OCI-LY3 (cell line): ENCODE results near the gene F10.
"Not testable (repeated sequence)": the region's sequence is repeated elsewhere in the genome, so short reads cannot be mapped to it uniquely, and the experiment has no call there.

Source experiments
- H2AFZ ChIP-seq: fragments of 200-600, 300-600 bp; shearing (Covaris generic); 2 replicates; pipeline ENCODE4 v1.6.0; 2014; ENCODE audit warnings: antibody characterized with exemption, low read depth, low read length
- H3K27ac ChIP-seq: fragments of 200-600, 300-600 bp; sonication (generic); 2 replicates; pipeline ENCODE4 v1.5.1; 2014; ENCODE audit warnings: mild to moderate bottlenecking, low read length, moderate library complexity, mixed read lengths
- H3K27me3 ChIP-seq: fragments of 200-600, 300-600 bp; sonication (generic); 2 replicates; pipeline ENCODE4 v1.6.1; 2014; ENCODE audit warnings: low read depth, low read length, mixed read lengths
- H3K36me3 ChIP-seq: fragments of 200-600, 300-600 bp; sonication (generic); replicated peaks from 2 replicates; pipeline ENCODE3; 2014; ENCODE audit warnings: low read depth, low read length, mixed read lengths
- H3K4me1 ChIP-seq: fragments of 300-600, 200-600 bp; sonication (generic); 2 replicates; pipeline ENCODE4 v1.6.1; 2014; ENCODE audit warnings: low read length, mixed read lengths
- H3K4me2 ChIP-seq: fragments of 200-600, 300-600 bp; sonication (generic); 2 replicates; pipeline ENCODE4 v1.6.1; 2014; ENCODE audit warnings: low read length, mixed read lengths
- H3K4me3 ChIP-seq: fragments of 300-600, 200-600 bp; sonication (generic); 2 replicates; pipeline ENCODE4 v1.5.1; 2014; ENCODE audit warnings: antibody characterized with exemption, mild to moderate bottlenecking, low read length, moderate library complexity
- H3K79me2 ChIP-seq: fragments of 300-600, 200-600 bp; shearing (Covaris generic); 2 replicates; pipeline ENCODE4 v1.6.1; 2014; ENCODE audit warnings: mild to moderate bottlenecking, low read length, mixed read lengths
- H3K9ac ChIP-seq: fragments of 300-600, 200-600 bp; shearing (Covaris generic); 2 replicates; pipeline ENCODE4 v1.6.0; 2014; ENCODE audit warnings: mild to moderate bottlenecking, low read length, moderate library complexity
- H3K9me3 ChIP-seq: fragments of 200-600, 300-600 bp; shearing (Covaris generic); 2 replicates; pipeline ENCODE4 v1.6.1; 2014; ENCODE audit warnings: low read length, mixed read lengths; ENCODE audit not compliant: insufficient read depth
- H4K20me1 ChIP-seq: fragments of 200-600, 300-600 bp; sonication (generic); 2 replicates; pipeline ENCODE4 v1.6.1; 2016; ENCODE audit warnings: low read length, mixed read lengths; ENCODE audit not compliant: insufficient read depth
- CTCF ChIP-seq: fragments of 200-600, 300-600 bp; sonication (generic); IDR thresholded peaks from 2 replicates; pipeline ENCODE4 v1.5.1; 2014; ENCODE audit warnings: antibody characterized with exemption, low read length, low read depth
- EZH2phosphoT487 ChIP-seq: fragments of 200-600 bp; shearing (Covaris generic); IDR thresholded peaks from 2 replicates; pipeline ENCODE4 v1.6.1; 2018; ENCODE audit warnings: antibody characterized with exemption, mixed run types, low read depth

F10 gene

GRCh38 chr13:113078902-113079780, 43.5 kb upstream of the F10 start:
- Histone ChIP-seq H2AFZ (no peak overlapping the region), H3K9me3 (no peaks in the 10 kb centered on the region), H3K27me3 (no peaks in the 10 kb centered on the region), H3K4me2 (no peak overlapping the region), H4K20me1 (no peaks in the 10 kb centered on the region), H3K27ac (no peak overlapping the region), H3K4me3 (no peak overlapping the region), H3K79me2 (no peaks in the 10 kb centered on the region), H3K36me3 (no peaks in the 10 kb centered on the region), H3K9ac (no peak overlapping the region), H3K4me1 (no peaks in the 10 kb centered on the region)
- TF ChIP-seq CTCF (no peak), EZH2phosphoT487 (no peak)

GRCh38 chr13:113079781-113080080, 42.9 kb upstream of the F10 start:
- not testable (repeated sequence) for H3K79me2 ChIP-seq, H3K9me3 ChIP-seq, H4K20me1 ChIP-seq, H3K4me3 ChIP-seq, H3K9ac ChIP-seq, H2AFZ ChIP-seq, H3K27me3 ChIP-seq, H3K4me2 ChIP-seq, H3K27ac ChIP-seq, H3K4me1 ChIP-seq, H3K36me3 ChIP-seq

DNA sequence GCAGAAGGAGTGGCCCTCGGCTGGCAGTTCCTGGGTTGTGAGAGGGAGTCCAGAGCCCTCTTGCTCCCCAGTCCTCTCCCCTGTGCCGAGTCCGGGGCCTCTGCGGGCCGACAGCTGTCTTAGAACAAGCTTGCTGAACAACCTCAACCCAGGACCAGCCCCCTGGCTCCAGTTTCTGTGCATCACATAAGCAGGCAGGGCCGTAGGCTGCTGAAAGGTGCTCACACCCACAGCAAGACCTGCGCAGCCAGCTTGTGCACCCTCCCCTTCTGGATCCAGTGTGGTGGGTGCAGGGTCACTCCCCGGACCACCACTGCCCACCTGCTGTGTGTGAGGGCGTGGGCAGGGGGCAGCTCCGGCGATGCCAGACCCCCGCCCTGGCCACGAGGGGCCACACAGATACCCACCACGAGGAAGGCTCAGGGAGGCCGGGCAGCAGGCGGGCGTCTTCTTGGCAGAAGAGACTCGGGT, 42.2 kb upstream of the F10 start:
- H3K9ac ChIP-seq, result no peak overlapping the region
- no peaks in the 10 kb centered on the region for H3K4me1 ChIP-seq
- H3K27me3 ChIP-seq, result no peaks in the 10 kb centered on the region
- H3K4me2 ChIP-seq, result no peak overlapping the region
- H2AFZ ChIP-seq, result no peak overlapping the region
- no peaks in the 10 kb centered on the region for H3K36me3 ChIP-seq
- H3K4me3 ChIP-seq, result no peak overlapping the region
- H3K79me2 ChIP-seq, result no peaks in the 10 kb centered on the region
- H4K20me1 ChIP-seq, result no peaks in the 10 kb centered on the region
- no peaks in the 10 kb centered on the region for H3K9me3 ChIP-seq
- H3K27ac ChIP-seq, result no peak overlapping the region
- no peak for TF ChIP-seq CTCF

DNA sequence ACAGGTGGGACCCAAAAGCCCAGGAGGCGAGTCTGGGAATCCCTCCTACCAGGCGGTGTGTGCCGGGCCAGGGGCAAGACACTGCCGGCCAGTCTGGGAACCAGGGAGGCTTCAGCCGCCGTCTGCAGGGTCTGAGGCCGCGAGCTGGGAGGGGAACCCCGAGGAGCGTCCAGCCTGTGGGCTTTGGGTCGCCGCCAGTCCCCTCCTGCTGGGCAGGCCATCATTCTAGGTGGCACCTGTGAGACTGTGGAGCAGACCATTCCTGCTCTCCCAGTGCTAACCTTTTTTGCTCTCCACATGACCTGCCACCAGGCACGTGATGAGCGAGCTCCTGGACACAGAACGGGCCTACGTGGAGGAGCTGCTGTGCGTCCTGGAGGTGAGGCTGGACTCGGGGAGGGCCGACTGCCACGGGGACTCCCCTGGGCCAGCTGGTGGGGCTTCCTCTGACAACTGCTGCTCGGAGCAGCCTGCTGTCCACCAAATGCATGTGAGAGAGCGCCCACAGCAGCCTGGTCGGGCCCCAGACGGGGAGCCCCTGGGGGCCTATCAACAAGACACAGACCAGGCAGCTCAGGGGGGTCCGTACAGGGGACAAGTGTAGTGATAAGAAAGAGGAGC, 41.6 kb upstream of the F10 start:
- no peaks in the 10 kb centered on the region for H3K9me3 ChIP-seq
- H3K4me2 ChIP-seq, result no peak overlapping the region
- H3K4me3 ChIP-seq, result no peak overlapping the region
- no peaks in the 10 kb centered on the region for H3K79me2 ChIP-seq
- H3K27ac ChIP-seq, result no peak overlapping the region
- no peaks in the 10 kb centered on the region for H4K20me1 ChIP-seq
- H3K4me1 ChIP-seq, result no peaks in the 10 kb centered on the region
- TF ChIP-seq EZH2phosphoT487 (no peak), CTCF (no peak)
- H3K9ac ChIP-seq, result no peak overlapping the region
- H3K36me3 ChIP-seq, result no peaks in the 10 kb centered on the region
- no peak overlapping the region for H2AFZ ChIP-seq
- no peaks in the 10 kb centered on the region for H3K27me3 ChIP-seq
